ENCODE results near the gene PREPL.

Gene PREPL

GRCh38 chr2:44342854-44343253 is 18.4 kb downstream of the PREPL start:
- no peaks in the 10 kb centered on the region for H3K9me3 ChIP-seq (ENCODE audit: insufficient read depth, low read depth, low read length)
- H3K36me3 ChIP-seq (ENCODE audit: insufficient read depth, low read depth, low read length): peaks cover 56% of the 10 kb centered on the region
- no peaks in the 10 kb centered on the region for H3K27me3 ChIP-seq (ENCODE audit: insufficient read depth, low read length)
- H3K27ac ChIP-seq (ENCODE audit: low read length): no peak overlapping the region
- no peaks in the 10 kb centered on the region for H3K4me1 ChIP-seq (ENCODE audit: insufficient read depth, low read length)
- no peak overlapping the region for H3K4me3 ChIP-seq (ENCODE audit: low read length)
- H3K9ac ChIP-seq (ENCODE audit: low read depth, low read length): no peak overlapping the region

GRCh38 chr2:44335806-44336538 is 25.3 kb downstream of the PREPL start:
- H3K4me1 ChIP-seq (ENCODE audit: insufficient read depth, low read length): no peaks in the 10 kb centered on the region
- H3K27ac ChIP-seq (ENCODE audit: low read length): no peak overlapping the region
- no peaks in the 10 kb centered on the region for H3K9me3 ChIP-seq (ENCODE audit: insufficient read depth, low read depth, low read length)
- peaks cover 54% of the 10 kb centered on the region for H3K36me3 ChIP-seq (ENCODE audit: insufficient read depth, low read depth, low read length)
- no peak overlapping the region for H3K9ac ChIP-seq (ENCODE audit: low read depth, low read length)
- no peaks in the 10 kb centered on the region for H3K27me3 ChIP-seq (ENCODE audit: insufficient read depth, low read length)
- H3K4me3 ChIP-seq (ENCODE audit: low read length): no peak overlapping the region

GRCh38 chr2:44333994-44334393 is 27.3 kb downstream of the PREPL start:
- Histone ChIP-seq H3K9ac (ENCODE audit: low read depth, low read length) (no peak overlapping the region), H3K27ac (ENCODE audit: low read length) (no peak overlapping the region), H3K4me1 (ENCODE audit: insufficient read depth, low read length) (no peaks in the 10 kb centered on the region), H3K9me3 (ENCODE audit: insufficient read depth, low read depth, low read length) (no peaks in the 10 kb centered on the region), H3K27me3 (ENCODE audit: insufficient read depth, low read length) (no peaks in the 10 kb centered on the region), H3K4me3 (ENCODE audit: low read length) (no peak overlapping the region), H3K36me3 (ENCODE audit: insufficient read depth, low read depth, low read length) (peaks cover 47% of the 10 kb centered on the region)

- Histone ChIP-seq H3K4me3 (ENCODE audit: low read length) (no peak overlapping the region), H3K36me3 (ENCODE audit: insufficient read depth, low read depth, low read length) (peaks cover 29% of the 10 kb centered on the region), H3K9ac (ENCODE audit: low read depth, low read length) (no peak overlapping the region), H3K9me3 (ENCODE audit: insufficient read depth, low read depth, low read length) (no peaks in the 10 kb centered on the region), H3K27me3 (ENCODE audit: insufficient read depth, low read length) (no peaks in the 10 kb centered on the region), H3K4me1 (ENCODE audit: insufficient read depth, low read length) (no peaks in the 10 kb centered on the region), H3K27ac (ENCODE audit: low read length) (no peak overlapping the region)
Observed at GRCh38 chr2:44330801-44331200, 30.5 kb downstream of the PREPL start.

- H3K9me3 ChIP-seq (ENCODE audit: insufficient read depth, low read depth, low read length): no peaks in the 10 kb centered on the region
- no peak overlapping the region for H3K4me3 ChIP-seq (ENCODE audit: low read length)
- H3K36me3 ChIP-seq (ENCODE audit: insufficient read depth, low read depth, low read length): peaks cover 34% of the 10 kb centered on the region
- peaks cover 2% of the 10 kb centered on the region; the same call in 1 of the 2 replicates for H3K4me1 ChIP-seq (ENCODE audit: insufficient read depth, low read length)
- H3K27ac ChIP-seq (ENCODE audit: low read length): no peak overlapping the region
- H3K9ac ChIP-seq (ENCODE audit: low read depth, low read length): no peak overlapping the region
- no peaks in the 10 kb centered on the region for H3K27me3 ChIP-seq (ENCODE audit: insufficient read depth, low read length)
Observed at GRCh38 chr2:44329343-44329742, 32.0 kb downstream of the PREPL start.

- Histone ChIP-seq H3K4me3 (ENCODE audit: low read length) (no peak overlapping the region), H3K36me3 (ENCODE audit: insufficient read depth, low read depth, low read length) (peaks cover 37% of the 10 kb centered on the region), H3K27ac (ENCODE audit: low read length) (no peak overlapping the region), H3K9me3 (ENCODE audit: insufficient read depth, low read depth, low read length) (no peaks in the 10 kb centered on the region), H3K27me3 (ENCODE audit: insufficient read depth, low read length) (no peaks in the 10 kb centered on the region), H3K4me1 (ENCODE audit: insufficient read depth, low read length) (peaks cover 2% of the 10 kb centered on the region; the same call in 1 of the 2 replicates), H3K9ac (ENCODE audit: low read depth, low read length) (no peak overlapping the region)
Observed at GRCh38 chr2:44328750-44329149, 32.5 kb downstream of the PREPL start.

GRCh38 chr2:44326548-44327264 is 34.6 kb downstream of the PREPL start:
- Histone ChIP-seq H3K4me1 (ENCODE audit: insufficient read depth, low read length) (peaks cover 2% of the 10 kb centered on the region; the same call in 1 of the 2 replicates), H3K27ac (ENCODE audit: low read length) (no peak overlapping the region), H3K9me3 (ENCODE audit: insufficient read depth, low read depth, low read length) (no peaks in the 10 kb centered on the region), H3K4me3 (ENCODE audit: low read length) (no peak overlapping the region), H3K9ac (ENCODE audit: low read depth, low read length) (no peak overlapping the region), H3K36me3 (ENCODE audit: insufficient read depth, low read depth, low read length) (peaks cover 46% of the 10 kb centered on the region), H3K27me3 (ENCODE audit: insufficient read depth, low read length) (no peaks in the 10 kb centered on the region)

GRCh38 chr2:44325897-44326296 is 35.4 kb downstream of the PREPL start:
- Histone ChIP-seq H3K36me3 (ENCODE audit: insufficient read depth, low read depth, low read length) (peaks cover 50% of the 10 kb centered on the region), H3K9me3 (ENCODE audit: insufficient read depth, low read depth, low read length) (no peaks in the 10 kb centered on the region), H3K4me1 (ENCODE audit: insufficient read depth, low read length) (peaks cover 2% of the 10 kb centered on the region; the same call in 1 of the 2 replicates), H3K27me3 (ENCODE audit: insufficient read depth, low read length) (no peaks in the 10 kb centered on the region), H3K27ac (ENCODE audit: low read length) (no peak overlapping the region), H3K4me3 (ENCODE audit: low read length) (no peak overlapping the region), H3K9ac (ENCODE audit: low read depth, low read length) (no peak overlapping the region)

GRCh38 chr2:44324971-44325426 is 36.3 kb downstream of the PREPL start:
- no peak overlapping the region for H3K27ac ChIP-seq (ENCODE audit: low read length)
- H3K36me3 ChIP-seq (ENCODE audit: insufficient read depth, low read depth, low read length): peaks cover 55% of the 10 kb centered on the region
- H3K4me1 ChIP-seq (ENCODE audit: insufficient read depth, low read length): peaks cover 2% of the 10 kb centered on the region; the same call in 1 of the 2 replicates
- H3K9ac ChIP-seq (ENCODE audit: low read depth, low read length): no peak overlapping the region
- H3K9me3 ChIP-seq (ENCODE audit: insufficient read depth, low read depth, low read length): no peaks in the 10 kb centered on the region
- H3K4me3 ChIP-seq (ENCODE audit: low read length): no peak overlapping the region
- H3K27me3 ChIP-seq (ENCODE audit: insufficient read depth, low read length): no peaks in the 10 kb centered on the region

GRCh38 chr2:44321360-44321759 is 39.9 kb downstream of the PREPL start:
- Histone ChIP-seq H3K4me3 (ENCODE audit: low read length) (no peak overlapping the region), H3K9me3 (ENCODE audit: insufficient read depth, low read depth, low read length) (no peaks in the 10 kb centered on the region), H3K4me1 (ENCODE audit: insufficient read depth, low read length) (peaks cover 2% of the 10 kb centered on the region; the same call in 1 of the 2 replicates), H3K36me3 (ENCODE audit: insufficient read depth, low read depth, low read length) (peaks cover 61% of the 10 kb centered on the region), H3K27ac (ENCODE audit: low read length) (no peak overlapping the region), H3K27me3 (ENCODE audit: insufficient read depth, low read length) (no peaks in the 10 kb centered on the region), H3K9ac (ENCODE audit: low read depth, low read length) (no peak overlapping the region)

- no peak overlapping the region for H3K4me3 ChIP-seq (ENCODE audit: low read length)
- H3K36me3 ChIP-seq (ENCODE audit: insufficient read depth, low read depth, low read length): peaks cover 57% of the 10 kb centered on the region
- no peaks in the 10 kb centered on the region for H3K9me3 ChIP-seq (ENCODE audit: insufficient read depth, low read depth, low read length)
- H3K9ac ChIP-seq (ENCODE audit: low read depth, low read length): no peak overlapping the region
- H3K4me1 ChIP-seq (ENCODE audit: insufficient read depth, low read length): peaks cover 2% of the 10 kb centered on the region; the same call in 1 of the 2 replicates
- H3K27ac ChIP-seq (ENCODE audit: low read length): no peak overlapping the region
- no peaks in the 10 kb centered on the region for H3K27me3 ChIP-seq (ENCODE audit: insufficient read depth, low read length)
Observed at GRCh38 chr2:44320832-44321231, 40.5 kb downstream of the PREPL start.

- Histone ChIP-seq H3K36me3 (ENCODE audit: insufficient read depth, low read depth, low read length) (peaks cover 42% of the 10 kb centered on the region), H3K4me1 (ENCODE audit: insufficient read depth, low read length) (no peaks in the 10 kb centered on the region), H3K9me3 (ENCODE audit: insufficient read depth, low read depth, low read length) (peaks cover 13% of the 10 kb centered on the region), H3K27ac (ENCODE audit: low read length) (no peak overlapping the region), H3K9ac (ENCODE audit: low read depth, low read length) (no peak overlapping the region), H3K4me3 (ENCODE audit: low read length) (no peak overlapping the region), H3K27me3 (ENCODE audit: insufficient read depth, low read length) (no peaks in the 10 kb centered on the region)
Observed at GRCh38 chr2:44315945-44316344, 45.3 kb downstream of the PREPL start.

Data from iPS-20b (cell line).